Measurements from ENCODE around the gene TLR2. TPM values are rescaled to one million over a fixed set of nuclear protein-coding genes. Genes with fewer than 3 reads are reported as not detected.

Gene TLR2
- total and polyA plus RNA-seq, 2 donors (not counting 3 experiments of a cell fraction or from before 2014, with no cell fraction given) = 0.29 to 1.4 TPM

GRCh38 chr4:153655002-153655541, 29.0 kb upstream of the TLR2 start:
- dilution Hi-C loops (cut with MboI; ENCODE audit: extremely low pct_ligation_motif_present, low sequenced_read_pairs) (no loop called here), intact Hi-C loops (cut with micrococcal nuclease) (no loop called here)

GRCh38 chr4:153655928-153656327, 28.2 kb upstream of the TLR2 start:
- no peaks in the 10 kb centered on the region for H4K20me1 ChIP-seq (replicated peaks; ENCODE audit: control insufficient read depth, extremely low read depth, insufficient read depth, low read length)
- ChIA-PET CTCF (interaction anchor here (1.5 to 1.8 kb wide), 2 partner anchors 13 to 94 kb away, joined by 3 to 9 read pairs; no protein-coding TSS in a partner anchor), POLR2A (no interaction called here)
- TF ChIP-seq POLR2AphosphoS5 (IDR thresholded peaks at IDR 0.05; ENCODE audit: insufficient read depth, low read depth, low read length) = no peak
- no peak for TF ChIP-seq EZH2 (IDR thresholded peaks at IDR 0.05; ENCODE audit: borderline replicate concordance, low read depth, low read length, severe bottlenecking)
- TF ChIP-seq MYC (IDR thresholded peaks at IDR 0.05; ENCODE audit: low read depth, low read length) = no peak
- no peak for TF ChIP-seq MAX (IDR thresholded peaks at IDR 0.05; ENCODE audit: insufficient read depth, insufficient read length)
- TF ChIP-seq JUN (IDR thresholded peaks at IDR 0.05; ENCODE audit: borderline replicate concordance, insufficient read depth, insufficient read length, low read depth) = no peak
- TF ChIP-seq GATA2 (IDR thresholded peaks at IDR 0.05; ENCODE audit: insufficient read depth, insufficient read length, low read depth, low read length) = no peak
- no peak for TF ChIP-seq FOS (IDR thresholded peaks at IDR 0.05; ENCODE audit: borderline replicate concordance, insufficient read depth, low read length)
- no peak for TF ChIP-seq CTCF (IDR thresholded peaks at IDR 0.05; ENCODE audit: extremely low read depth in 1 of 2, insufficient read depth in 1 of 2, low read depth in 1 of 2, low read length in 2 of 2)
- H3K27ac ChIP-seq (ENCODE audit: insufficient read depth, low read depth, low read length) = no peak overlapping the region
- H3K9me1 ChIP-seq (replicated peaks; ENCODE audit: control insufficient read depth, extremely low read depth, insufficient read depth, low read length) = no peaks in the 10 kb centered on the region
- no peaks in the 10 kb centered on the region for H3K79me2 ChIP-seq (ENCODE audit: control insufficient read depth, insufficient read depth, low read length)
- H2AFZ ChIP-seq (ENCODE audit: low read depth, low read length) = no peak overlapping the region
- dilution Hi-C loops (cut with MboI; ENCODE audit: extremely low pct_ligation_motif_present, low sequenced_read_pairs) (no loop called here), intact Hi-C loops (cut with micrococcal nuclease) (no loop called here)
- no peak overlapping the region for H3K4me3 ChIP-seq (replicated peaks in 1 of 3; ENCODE audit: insufficient read depth in 1 of 3, low read depth in 1 of 3, low read length in 3 of 3)
- BruUV-seq (replicated peaks) = no TSS peak
- H3K36me3 ChIP-seq (ENCODE audit: control insufficient read depth in 2 of 2, extremely low read depth in 1 of 2, insufficient read depth in 2 of 2, low read length in 2 of 2) = no peaks in the 10 kb centered on the region
- FAIRE-seq (no peak), DNase-seq (ENCODE audit: low read depth, low spot score) (no peak)
- H3K27me3 ChIP-seq (ENCODE audit: control insufficient read depth in 2 of 2, insufficient read depth in 2 of 2, low read length in 2 of 2) = peaks cover 0 to 2% of the 10 kb centered on the region in 2 experiments
- no peak overlapping the region for H3K4me2 ChIP-seq (ENCODE audit: insufficient read depth, low read length)
- H3K9me3 ChIP-seq (replicated peaks; ENCODE audit: control insufficient read depth, insufficient read depth, low read length) = no peaks in the 10 kb centered on the region
- no peak overlapping the region for H3K9ac ChIP-seq (replicated peaks; ENCODE audit: extremely low read depth, insufficient read depth, low read length)
- H3K4me1 ChIP-seq (ENCODE audit: control insufficient read depth, extremely low read depth, insufficient read depth, low read length) = peaks cover 5% of the 10 kb centered on the region

More at GRCh38 chr4:153655002-153655541, 29.0 kb upstream of the TLR2 start:
- Histone ChIP-seq H2AFZ (ENCODE audit: low read depth, low read length) (no peak overlapping the region), H3K27ac (ENCODE audit: insufficient read depth, low read depth, low read length) (no peak overlapping the region), H3K36me3 (ENCODE audit: control insufficient read depth in 2 of 2, extremely low read depth in 1 of 2, insufficient read depth in 2 of 2, low read length in 2 of 2) (no peaks in the 10 kb centered on the region), H3K4me3 (replicated peaks in 1 of 3; ENCODE audit: insufficient read depth in 1 of 3, low read depth in 1 of 3, low read length in 3 of 3) (no peak overlapping the region), H3K4me2 (ENCODE audit: insufficient read depth, low read length) (no peak overlapping the region), H3K27me3 (ENCODE audit: control insufficient read depth in 2 of 2, insufficient read depth in 2 of 2, low read length in 2 of 2) (peaks cover 0 to 2% of the 10 kb centered on the region in 2 experiments), H4K20me1 (replicated peaks; ENCODE audit: control insufficient read depth, extremely low read depth, insufficient read depth, low read length) (no peaks in the 10 kb centered on the region), H3K79me2 (ENCODE audit: control insufficient read depth, insufficient read depth, low read length) (no peaks in the 10 kb centered on the region), H3K9me3 (replicated peaks; ENCODE audit: control insufficient read depth, insufficient read depth, low read length) (no peaks in the 10 kb centered on the region), H3K4me1 (ENCODE audit: control insufficient read depth, extremely low read depth, insufficient read depth, low read length) (peaks cover 5% of the 10 kb centered on the region), H3K9me1 (replicated peaks; ENCODE audit: control insufficient read depth, extremely low read depth, insufficient read depth, low read length) (no peaks in the 10 kb centered on the region), H3K9ac (replicated peaks; ENCODE audit: extremely low read depth, insufficient read depth, low read length) (no peak overlapping the region)
- FAIRE-seq (no peak), DNase-seq (ENCODE audit: low read depth, low spot score) (no peak)
- TF ChIP-seq GATA2 (IDR thresholded peaks at IDR 0.05; ENCODE audit: insufficient read depth, insufficient read length, low read depth, low read length) (no peak), POLR2AphosphoS5 (IDR thresholded peaks at IDR 0.05; ENCODE audit: insufficient read depth, low read depth, low read length) (no peak)
- ChIA-PET CTCF (no interaction called here), POLR2A (no interaction called here)
- no TSS peak for BruUV-seq (replicated peaks)
